ENCODE measurements around the gene IWS1. TPM values are rescaled to one million over a fixed set of nuclear protein-coding genes. Genes with fewer than 3 reads are reported as not detected.
A peak's percentile ranks its signal among the peaks of the same experiment; 100 is the strongest.

The IWS1 gene
- total RNA-seq, 1 experiment from 2014 or later = 70.5 TPM

DNA sequence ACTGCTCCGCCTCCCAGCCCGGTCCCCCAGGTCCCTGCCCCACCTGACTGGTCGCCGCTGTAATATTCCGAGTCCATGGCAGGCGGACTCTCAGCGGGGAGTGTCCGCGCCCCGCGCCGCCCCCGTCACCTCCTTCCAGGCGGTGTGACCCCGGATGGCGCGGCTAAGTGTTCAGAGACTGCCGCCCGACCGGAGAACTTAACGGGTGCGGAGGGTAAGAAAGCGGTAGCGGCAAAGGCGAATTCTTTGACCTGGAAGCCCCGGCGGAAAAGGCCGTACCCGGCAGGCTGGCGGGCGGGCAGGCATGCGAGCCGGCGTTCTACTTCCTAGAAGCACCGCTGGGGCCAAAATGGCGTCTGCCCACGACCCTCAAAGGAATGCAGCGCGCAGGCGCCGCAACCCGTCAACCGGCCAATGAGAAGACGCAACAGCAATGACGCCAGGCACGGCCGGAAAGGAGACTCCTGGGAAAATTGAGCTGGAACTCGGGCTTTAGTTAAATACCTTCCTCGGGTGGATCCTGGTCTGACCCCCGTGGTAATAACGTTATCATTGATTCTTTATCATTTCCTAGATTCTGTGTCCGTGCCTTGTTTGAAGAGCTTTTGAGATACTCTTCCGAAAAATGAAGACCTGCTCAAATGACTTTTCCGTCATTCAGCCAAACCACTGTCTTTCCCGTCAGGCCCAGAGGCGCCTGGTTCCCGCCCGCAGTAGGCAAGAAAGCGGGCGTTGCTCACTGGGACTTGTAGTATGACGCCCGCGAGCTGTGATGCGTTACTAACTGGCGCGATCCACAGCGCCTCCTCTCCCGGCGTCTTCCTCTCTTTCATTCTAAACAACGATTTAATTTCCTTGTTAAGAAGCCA is at the start of gene IWS1 (continued):
- TF ChIP-seq, protein P1, sequence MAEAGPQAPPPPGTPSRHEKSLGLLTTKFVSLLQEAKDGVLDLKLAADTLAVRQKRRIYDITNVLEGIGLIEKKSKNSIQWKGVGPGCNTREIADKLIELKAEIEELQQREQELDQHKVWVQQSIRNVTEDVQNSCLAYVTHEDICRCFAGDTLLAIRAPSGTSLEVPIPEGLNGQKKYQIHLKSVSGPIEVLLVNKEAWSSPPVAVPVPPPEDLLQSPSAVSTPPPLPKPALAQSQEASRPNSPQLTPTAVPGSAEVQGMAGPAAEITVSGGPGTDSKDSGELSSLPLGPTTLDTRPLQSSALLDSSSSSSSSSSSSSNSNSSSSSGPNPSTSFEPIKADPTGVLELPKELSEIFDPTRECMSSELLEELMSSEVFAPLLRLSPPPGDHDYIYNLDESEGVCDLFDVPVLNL (CRISPR knock-in tag; IDR thresholded peaks at IDR 0.05; ENCODE audit: borderline replicate concordance, low read depth) = peak; percentile 47; the same call in 1 of the 2 replicates
- TF ChIP-seq CREB1 (CRISPR knock-in tag; IDR thresholded peaks at IDR 0.05) (no peak), MYBL2 (CRISPR knock-in tag; IDR thresholded peaks at IDR 0.05) (peak; percentile 80; the same call in 1 of the 2 replicates), MAX (CRISPR knock-in tag; IDR thresholded peaks at IDR 0.05) (peak; percentile 45), NR2C2 (CRISPR knock-in tag; IDR thresholded peaks at IDR 0.05) (no peak), ZNF138 (CRISPR knock-in tag; conservative IDR thresholded peaks at IDR 0.05) (no peak), ZNF396 (CRISPR knock-in tag; IDR thresholded peaks at IDR 0.05; ENCODE audit: borderline replicate concordance) (no peak), ESRRA (CRISPR knock-in tag; IDR thresholded peaks at IDR 0.05; ENCODE audit: borderline replicate concordance) (peak; percentile 26; the same call in 1 of the 2 replicates), FOXP1 (CRISPR knock-in tag; IDR thresholded peaks at IDR 0.05; ENCODE audit: borderline replicate concordance) (peak; percentile 88; the same call in 1 of the 2 replicates), RORB (CRISPR knock-in tag; IDR thresholded peaks at IDR 0.05) (no peak), NFE2L1 (CRISPR knock-in tag; IDR thresholded peaks at IDR 0.05) (0 out of 2 replicates have a peak, but pooled peaks have one; percentile 12), NFYB (CRISPR knock-in tag; conservative IDR thresholded peaks at IDR 0.05; ENCODE audit: low read depth) (peak; percentile 65)
- TF ChIP-seq, protein P2, sequence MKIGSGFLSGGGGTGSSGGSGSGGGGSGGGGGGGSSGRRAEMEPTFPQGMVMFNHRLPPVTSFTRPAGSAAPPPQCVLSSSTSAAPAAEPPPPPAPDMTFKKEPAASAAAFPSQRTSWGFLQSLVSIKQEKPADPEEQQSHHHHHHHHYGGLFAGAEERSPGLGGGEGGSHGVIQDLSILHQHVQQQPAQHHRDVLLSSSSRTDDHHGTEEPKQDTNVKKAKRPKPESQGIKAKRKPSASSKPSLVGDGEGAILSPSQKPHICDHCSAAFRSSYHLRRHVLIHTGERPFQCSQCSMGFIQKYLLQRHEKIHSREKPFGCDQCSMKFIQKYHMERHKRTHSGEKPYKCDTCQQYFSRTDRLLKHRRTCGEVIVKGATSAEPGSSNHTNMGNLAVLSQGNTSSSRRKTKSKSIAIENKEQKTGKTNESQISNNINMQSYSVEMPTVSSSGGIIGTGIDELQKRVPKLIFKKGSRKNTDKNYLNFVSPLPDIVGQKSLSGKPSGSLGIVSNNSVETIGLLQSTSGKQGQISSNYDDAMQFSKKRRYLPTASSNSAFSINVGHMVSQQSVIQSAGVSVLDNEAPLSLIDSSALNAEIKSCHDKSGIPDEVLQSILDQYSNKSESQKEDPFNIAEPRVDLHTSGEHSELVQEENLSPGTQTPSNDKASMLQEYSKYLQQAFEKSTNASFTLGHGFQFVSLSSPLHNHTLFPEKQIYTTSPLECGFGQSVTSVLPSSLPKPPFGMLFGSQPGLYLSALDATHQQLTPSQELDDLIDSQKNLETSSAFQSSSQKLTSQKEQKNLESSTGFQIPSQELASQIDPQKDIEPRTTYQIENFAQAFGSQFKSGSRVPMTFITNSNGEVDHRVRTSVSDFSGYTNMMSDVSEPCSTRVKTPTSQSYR (CRISPR knock-in tag; IDR thresholded peaks at IDR 0.05) = 0 out of 2 replicates have a peak, but pooled peaks have one; percentile 37
- TF ChIP-seq, protein P3, sequence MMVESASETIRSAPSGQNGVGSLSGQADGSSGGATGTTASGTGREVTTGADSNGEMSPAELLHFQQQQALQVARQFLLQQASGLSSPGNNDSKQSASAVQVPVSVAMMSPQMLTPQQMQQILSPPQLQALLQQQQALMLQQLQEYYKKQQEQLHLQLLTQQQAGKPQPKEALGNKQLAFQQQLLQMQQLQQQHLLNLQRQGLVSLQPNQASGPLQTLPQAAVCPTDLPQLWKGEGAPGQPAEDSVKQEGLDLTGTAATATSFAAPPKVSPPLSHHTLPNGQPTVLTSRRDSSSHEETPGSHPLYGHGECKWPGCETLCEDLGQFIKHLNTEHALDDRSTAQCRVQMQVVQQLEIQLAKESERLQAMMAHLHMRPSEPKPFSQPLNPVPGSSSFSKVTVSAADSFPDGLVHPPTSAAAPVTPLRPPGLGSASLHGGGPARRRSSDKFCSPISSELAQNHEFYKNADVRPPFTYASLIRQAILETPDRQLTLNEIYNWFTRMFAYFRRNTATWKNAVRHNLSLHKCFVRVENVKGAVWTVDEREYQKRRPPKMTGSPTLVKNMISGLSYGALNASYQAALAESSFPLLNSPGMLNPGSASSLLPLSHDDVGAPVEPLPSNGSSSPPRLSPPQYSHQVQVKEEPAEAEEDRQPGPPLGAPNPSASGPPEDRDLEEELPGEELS (CRISPR knock-in tag; IDR thresholded peaks at IDR 0.05) = peak; percentile 49; the same call in 1 of the 2 replicates

DNA sequence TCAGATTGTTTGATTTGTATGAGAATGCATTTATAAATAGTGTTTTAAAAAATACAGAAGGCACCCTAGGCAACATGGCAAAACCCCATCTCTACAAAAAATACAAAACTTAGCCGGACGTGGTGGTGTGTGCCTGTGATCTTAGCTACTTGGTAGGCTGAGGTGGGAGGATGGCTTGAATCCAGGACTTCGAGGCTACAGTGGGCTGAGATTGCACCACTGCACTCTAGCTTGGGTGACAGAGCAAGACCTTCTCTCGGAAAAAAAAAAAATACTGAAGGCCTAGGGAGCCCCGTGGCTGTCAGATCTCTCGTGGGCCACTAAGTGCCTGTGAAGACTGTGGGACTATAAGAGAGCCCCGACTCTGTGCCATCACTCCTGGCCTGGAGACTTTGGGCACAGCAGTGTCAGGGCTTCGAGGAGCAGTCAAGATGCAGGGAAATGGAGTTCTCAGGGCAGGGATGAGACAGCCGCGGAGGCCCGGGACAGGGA is 49.7 kb upstream of the IWS1 start:
- POLR2A ChIA-PET = no interaction called here
- TF ChIP-seq ZNF423 (CRISPR knock-in tag; IDR thresholded peaks at IDR 0.05) = no peak
- no peak for TF ChIP-seq ETV6 (CRISPR knock-in tag; IDR thresholded peaks at IDR 0.05)
- TF ChIP-seq NR1H2 (CRISPR knock-in tag; IDR thresholded peaks at IDR 0.05) = no peak
- TF ChIP-seq TEAD4 (CRISPR knock-in tag; IDR thresholded peaks at IDR 0.05) = no peak
- TF ChIP-seq ZNF138 (CRISPR knock-in tag; conservative IDR thresholded peaks at IDR 0.05) = no peak
- no peak for TF ChIP-seq GABPB1 (CRISPR knock-in tag; IDR thresholded peaks at IDR 0.05)
- H3K27me3 Mint-ChIP-seq (ENCODE audit: low read depth) = no peaks in the 10 kb centered on the region; the same call in 1 of the 2 replicates
- no peaks in the 10 kb centered on the region for H3K36me3 Mint-ChIP-seq
- no peaks in the 10 kb centered on the region for H3K4me1 Mint-ChIP-seq
- H3K9me3 Mint-ChIP-seq = no peaks in the 10 kb centered on the region
- ATAC-seq (no peak), DNase-seq (ENCODE audit: low spot score) (no peak)
- no peak overlapping the region for H3K4me3 Mint-ChIP-seq
- CTCF ChIA-PET = interaction anchor here (0.9 to 2.6 kb wide), 2 partner anchors 9 to 15 kb away, joined by 4 to 21 read pairs; no protein-coding TSS in a partner anchor
- H3K27ac Mint-ChIP-seq = no peak overlapping the region
